HL-60 (cell line): Measurements from ENCODE around the gene MVK.

Source experiments
- CTCF ChIP-seq: IDR thresholded peaks from one replicate; pipeline ENCODE4 v1.5.1; 2011; ENCODE audit warnings: low read length, control low read depth, inconsistent platforms; ENCODE audit not compliant: insufficient read depth
- TF ChIP-seq, protein P1 (sequence below): IDR thresholded peaks from 2 replicates; pipeline ENCODE4 v1.6.1; 2012; ENCODE audit warnings: low read depth; ENCODE audit not compliant: insufficient replicate concordance

DNA sequence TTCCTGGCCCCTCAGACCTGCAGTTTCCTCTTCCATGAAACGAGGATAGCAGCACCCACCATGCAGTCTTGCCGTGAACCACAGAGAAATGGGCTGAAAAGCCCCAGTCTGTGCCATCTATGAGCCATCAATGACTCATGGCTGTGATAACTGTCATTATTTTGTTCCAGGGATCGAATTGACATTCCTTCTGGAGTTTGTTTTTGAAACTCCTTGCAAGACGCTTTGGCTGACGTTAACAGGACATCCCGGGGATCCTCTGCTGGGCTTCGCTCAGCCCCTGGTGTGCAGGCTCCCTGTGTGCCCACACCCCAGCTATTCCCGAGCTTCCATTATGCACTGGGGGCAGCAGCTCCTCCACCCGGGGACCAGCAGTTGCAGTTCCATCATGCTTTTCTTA, 34.1 kb upstream of the MVK start:
- no peak for TF ChIP-seq CTCF
- TF ChIP-seq, protein P1, sequence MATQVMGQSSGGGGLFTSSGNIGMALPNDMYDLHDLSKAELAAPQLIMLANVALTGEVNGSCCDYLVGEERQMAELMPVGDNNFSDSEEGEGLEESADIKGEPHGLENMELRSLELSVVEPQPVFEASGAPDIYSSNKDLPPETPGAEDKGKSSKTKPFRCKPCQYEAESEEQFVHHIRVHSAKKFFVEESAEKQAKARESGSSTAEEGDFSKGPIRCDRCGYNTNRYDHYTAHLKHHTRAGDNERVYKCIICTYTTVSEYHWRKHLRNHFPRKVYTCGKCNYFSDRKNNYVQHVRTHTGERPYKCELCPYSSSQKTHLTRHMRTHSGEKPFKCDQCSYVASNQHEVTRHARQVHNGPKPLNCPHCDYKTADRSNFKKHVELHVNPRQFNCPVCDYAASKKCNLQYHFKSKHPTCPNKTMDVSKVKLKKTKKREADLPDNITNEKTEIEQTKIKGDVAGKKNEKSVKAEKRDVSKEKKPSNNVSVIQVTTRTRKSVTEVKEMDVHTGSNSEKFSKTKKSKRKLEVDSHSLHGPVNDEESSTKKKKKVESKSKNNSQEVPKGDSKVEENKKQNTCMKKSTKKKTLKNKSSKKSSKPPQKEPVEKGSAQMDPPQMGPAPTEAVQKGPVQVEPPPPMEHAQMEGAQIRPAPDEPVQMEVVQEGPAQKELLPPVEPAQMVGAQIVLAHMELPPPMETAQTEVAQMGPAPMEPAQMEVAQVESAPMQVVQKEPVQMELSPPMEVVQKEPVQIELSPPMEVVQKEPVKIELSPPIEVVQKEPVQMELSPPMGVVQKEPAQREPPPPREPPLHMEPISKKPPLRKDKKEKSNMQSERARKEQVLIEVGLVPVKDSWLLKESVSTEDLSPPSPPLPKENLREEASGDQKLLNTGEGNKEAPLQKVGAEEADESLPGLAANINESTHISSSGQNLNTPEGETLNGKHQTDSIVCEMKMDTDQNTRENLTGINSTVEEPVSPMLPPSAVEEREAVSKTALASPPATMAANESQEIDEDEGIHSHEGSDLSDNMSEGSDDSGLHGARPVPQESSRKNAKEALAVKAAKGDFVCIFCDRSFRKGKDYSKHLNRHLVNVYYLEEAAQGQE: no peak
